NOMO-1 treated with dmso at 0.1 percent for 144 hours (cell line): ENCODE results near the gene IRF1.
A peak's percentile ranks its signal among the peaks of the same experiment; 100 is the strongest.

Source experiments
- DNase-seq: peaks from one replicate; lab custom pipeline; 2025; ENCODE audit not compliant: unreplicated experiment; lab: John Stamatoyannopoulos, UW

Gene IRF1

DNA sequence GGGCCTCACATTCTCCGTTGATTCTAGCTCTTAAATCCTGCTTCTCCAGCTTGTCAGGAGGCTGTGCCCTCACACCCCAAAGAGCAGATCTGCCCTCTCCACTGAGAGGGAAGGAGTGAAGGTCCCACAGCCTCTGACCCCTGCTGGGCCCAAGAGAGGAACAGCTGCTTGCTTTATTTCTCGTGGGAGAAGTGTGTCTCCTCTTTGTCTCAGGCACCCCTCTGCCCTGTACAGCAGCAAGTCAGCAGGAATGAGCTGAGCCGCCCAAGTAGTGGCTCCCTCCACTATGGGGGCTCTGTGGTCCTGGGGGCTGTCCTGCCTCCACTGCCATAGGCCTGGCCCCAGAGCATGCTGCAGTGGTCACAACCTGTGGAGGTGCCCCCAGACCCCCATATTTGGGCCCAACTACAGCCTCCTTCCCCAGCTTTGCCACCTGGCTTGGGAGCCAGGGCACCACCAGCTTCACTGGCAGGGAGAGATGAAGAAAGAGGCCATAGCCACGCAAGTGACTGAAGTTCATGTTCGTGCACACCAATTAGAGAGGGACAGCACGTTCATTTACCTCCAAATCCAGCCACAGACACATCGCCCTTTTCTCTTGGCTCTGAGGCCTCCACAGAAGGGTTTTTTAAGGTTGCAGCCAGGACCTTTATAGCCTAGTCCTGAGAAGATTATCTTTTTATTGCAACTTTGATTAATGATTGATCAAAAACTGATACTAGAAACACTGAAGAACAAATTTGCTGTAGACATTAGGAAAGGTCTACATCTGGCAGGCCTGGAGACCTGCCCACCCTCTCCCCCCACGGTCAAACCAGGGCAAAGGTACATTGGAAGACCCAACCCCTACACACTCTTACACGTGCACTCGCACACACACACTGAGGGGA lies 27.5 kb downstream of the IRF1 start:
- DNase-seq, result no peak

DNA sequence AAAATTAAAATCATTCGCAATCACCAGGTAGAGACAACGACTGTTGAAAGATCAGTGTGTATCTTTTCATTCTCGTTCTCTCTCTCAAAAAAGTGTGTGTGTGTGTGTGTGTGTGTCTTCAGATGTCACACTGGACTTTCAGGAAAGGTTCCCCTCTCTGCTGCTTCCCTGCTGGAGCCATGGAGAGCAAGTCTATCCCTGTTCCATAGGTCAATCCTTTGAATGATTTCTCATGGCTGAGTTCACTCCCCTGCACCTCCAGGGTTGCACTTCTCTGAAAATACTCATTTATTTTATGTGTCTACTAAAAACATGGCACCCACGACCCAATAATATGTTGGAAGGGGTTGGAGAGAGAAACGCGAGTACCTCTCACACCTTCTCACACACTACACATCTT lies 28.2 kb downstream of the IRF1 start:
- no peak for DNase-seq

DNA sequence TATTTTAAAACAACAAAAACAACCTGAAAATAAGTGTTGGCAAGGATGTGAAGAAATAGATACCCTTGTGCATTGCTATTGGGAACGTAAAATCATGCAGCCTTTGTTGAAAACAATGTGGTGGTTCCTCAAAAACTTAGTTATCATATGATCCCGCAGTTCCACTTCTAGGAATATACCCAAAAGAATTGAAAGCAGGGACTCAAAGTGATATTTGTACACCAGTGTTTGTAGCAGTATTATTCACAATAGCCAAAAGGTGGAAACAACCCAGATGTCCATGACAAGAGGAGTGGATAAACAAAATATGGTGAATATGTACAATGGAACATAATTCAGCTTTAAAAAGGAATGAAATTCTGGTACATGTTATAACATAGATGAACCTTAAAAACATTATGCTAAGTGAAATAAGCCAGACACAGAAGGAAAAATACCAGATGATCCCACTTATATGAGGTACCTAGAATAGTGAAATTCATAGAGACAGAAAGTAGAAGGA lies 29.0 kb downstream of the IRF1 start:
- DNase-seq, result no peak

DNA sequence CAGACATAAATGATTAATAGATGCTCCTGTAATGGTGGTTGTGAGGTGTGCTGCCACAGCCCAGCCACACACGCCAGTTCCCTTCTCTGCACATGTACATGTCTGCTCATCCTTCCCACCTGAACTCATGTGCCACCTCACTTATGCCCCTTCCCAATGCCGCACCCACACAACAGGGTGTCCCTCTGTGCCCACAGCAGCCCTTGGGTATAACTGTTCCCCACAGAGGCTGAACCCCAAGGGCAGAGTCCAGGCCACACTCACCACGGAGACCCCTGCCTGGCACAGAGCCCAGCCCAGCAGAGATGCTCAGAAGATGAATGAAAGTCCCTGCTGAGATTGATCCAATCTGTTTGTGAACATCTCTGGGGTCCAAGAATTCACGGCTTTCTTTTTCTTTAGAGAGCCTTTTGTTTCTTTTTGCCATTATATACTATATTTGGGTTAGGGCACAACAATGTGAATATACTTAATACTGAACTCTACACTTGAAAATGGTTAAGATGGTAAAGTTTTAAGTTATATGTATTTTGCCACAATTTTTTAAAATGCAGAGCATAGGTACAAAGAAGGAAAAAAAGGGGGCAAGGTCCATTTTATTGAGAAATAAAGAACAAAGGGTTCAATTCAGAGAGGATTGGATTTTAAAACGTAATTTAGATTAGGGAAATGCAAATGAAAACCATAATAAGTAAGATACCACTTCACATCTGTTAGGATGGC lies 29.6 kb downstream of the IRF1 start:
- DNase-seq, result no peak

DNA sequence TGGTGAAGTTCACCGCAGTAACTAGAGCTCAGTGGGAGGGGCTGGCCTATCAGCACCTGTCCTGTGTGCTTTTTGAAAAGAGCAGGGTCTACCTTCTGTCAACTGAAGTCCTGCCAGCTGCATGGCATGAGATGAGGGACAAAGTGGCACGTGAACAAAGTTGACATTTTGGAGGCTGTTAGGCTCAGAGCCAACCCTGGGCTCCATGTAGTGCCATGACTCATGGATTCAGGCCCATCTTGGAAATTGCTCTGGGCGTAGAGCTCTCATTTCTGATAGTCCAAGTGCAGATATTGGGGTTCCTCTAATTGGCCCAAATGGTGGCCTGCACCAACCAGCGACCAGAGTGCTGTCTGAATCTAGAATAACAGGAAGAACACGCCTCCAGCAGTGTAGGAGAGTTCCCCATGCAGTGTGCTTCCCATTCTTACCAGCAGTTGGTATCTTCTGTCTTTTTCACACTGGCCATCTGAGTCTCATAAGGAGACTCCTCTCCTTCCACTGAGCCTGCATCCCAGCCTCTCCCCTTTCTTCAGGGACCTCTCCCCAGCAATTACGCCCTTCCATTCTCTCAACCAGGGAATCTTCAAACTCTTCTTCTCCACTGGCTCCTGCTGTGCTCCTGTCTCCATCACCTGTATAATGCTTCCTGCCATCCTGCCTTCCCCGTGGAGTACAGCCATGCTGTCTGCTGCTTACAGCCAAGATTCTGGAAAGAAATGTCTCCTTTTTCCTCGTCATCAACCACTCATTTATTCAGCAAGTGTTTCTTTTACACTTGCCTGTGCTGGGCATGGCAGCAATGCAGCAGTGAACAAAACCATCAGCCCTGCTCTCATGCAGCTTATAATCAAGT lies 30.4 kb downstream of the IRF1 start:
- DNase-seq, result peak; percentile 36

DNA sequence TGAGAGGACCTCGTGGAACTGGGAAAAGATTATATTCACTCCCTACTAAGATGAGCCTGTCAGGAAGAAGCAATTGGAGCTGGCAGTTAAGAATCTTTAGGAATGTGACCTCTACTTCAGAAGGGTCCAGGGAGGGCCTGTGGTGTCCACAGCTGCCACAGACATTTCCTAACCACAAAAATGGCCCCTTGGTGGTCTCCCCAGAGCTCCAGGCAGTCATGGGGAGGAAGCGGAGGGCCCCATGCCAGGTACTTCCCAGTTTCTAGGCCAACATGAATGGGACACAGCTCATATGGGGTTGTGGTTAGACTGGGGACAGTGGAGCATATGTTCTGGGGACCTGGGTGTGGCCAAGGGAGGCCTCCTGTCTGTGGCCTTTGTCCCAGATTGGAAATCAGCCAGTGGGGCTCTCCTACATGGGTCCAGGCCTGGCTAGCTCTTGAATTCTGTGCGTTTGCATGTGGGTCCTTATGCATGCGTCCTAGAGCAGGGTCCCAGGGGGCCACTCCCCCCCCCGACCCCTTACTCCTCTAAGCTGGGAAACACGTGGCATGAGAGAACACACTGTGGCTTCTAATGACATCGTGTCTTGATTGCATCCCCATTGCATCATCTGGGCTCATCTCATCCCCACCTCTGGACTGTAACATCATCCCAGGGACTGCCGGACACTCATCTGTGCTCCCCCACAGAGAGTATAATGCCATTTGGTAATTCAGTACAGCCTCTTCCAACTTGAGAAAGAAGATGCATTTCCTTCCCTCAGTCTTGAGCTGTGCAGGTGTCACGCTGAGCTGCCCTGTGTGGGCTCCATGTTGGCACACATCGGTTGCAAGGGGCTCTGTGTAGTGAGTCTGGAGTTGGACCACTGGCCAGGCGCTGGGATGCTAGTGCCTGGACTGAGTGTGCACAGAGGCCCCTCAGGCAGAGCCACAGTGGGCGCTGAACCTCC lies 31.3 kb downstream of the IRF1 start:
- DNase-seq, result peak; percentile 49

DNA sequence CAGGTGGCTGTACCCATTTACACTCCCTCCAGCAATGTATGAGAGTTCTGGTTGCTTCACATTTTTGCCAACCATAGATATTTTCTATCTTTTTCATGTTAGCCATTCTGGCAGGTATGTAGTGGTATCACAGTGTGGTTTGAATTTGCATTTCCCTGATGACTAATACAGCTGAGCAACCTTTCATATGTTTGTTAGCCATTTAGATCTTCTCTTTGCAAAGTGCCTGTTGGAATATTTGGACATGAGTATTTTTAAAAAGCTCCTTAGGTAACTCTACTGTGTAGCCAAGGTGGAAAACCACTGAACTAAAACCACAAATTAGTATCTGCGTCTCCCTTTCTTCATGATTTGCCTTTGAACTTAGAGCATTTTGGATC lies 31.9 kb downstream of the IRF1 start:
- no peak for DNase-seq

DNA sequence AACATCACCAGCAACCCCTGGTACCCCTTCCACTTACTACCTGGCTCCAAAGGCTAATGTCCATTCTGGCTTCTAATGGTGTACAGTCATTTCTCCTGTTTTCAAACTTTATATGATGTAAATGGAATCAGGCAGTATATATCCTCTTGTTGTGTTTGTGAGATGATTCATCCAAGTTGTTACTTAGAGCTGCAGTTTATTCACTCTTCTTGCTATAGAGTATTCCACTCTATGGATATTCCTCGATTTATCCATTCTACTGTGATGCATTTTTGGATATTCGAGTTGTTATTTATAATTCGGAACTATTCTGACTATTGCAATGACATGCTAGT lies 32.4 kb downstream of the IRF1 start:
- no peak for DNase-seq

DNA sequence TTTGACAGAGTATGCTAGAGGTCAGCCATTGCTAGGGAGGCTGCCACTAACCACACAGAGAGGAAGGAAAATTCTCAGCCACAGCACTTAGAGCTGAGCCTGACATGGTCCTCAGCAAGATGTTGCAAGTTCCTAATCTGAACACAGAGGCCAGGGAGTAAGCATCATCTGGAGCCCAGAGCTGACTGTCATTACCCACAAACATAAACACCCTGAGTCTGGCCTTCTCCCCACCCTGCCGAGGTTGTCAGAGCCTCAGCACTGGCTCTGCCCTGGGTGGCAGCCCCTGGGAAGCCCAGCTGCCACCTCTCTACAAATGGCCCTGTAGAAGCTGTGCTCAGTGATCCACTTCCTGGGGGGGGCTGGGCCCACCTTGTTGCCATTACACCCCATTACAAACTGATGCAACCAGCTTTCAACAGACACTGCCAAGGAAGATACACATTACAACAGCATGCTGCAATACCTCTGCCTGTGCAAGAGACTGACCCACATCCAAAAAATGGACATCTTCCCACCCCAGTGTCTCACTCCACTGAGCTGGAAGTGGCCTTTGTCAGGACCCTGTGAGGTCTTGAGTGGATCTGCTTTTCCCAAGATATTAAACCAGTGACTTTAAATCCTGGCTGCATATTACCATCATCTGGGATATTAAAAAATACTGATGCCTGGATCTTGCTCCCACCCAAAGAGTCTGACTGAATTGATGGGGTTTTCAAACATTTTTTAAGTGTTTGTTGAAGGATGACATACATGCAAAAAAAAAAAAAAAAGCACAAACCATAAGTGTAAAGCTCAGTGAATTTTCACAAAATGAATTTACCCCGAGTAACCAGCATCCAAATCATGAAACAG lies 33.0 kb downstream of the IRF1 start:
- peak; percentile 73 for DNase-seq

DNA sequence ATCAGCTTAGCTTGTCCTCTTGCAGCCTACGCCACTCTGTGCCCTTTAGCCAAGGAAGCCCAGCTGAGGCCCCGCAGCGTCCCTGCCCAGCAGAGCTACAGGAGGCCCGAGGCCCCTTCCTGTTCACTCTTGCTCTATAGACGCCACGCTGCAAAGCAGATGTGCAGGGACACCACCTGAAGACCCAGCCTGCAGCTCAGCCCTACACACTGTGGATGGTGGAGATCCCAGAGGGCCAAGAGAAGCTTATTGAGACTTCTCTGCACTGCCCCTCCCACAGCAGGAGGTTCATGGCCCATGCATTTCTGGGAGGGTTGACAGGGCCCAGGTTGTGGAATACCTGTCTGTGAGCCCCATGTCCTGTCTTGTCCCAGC lies 33.6 kb downstream of the IRF1 start:
- DNase-seq, result no peak

DNA sequence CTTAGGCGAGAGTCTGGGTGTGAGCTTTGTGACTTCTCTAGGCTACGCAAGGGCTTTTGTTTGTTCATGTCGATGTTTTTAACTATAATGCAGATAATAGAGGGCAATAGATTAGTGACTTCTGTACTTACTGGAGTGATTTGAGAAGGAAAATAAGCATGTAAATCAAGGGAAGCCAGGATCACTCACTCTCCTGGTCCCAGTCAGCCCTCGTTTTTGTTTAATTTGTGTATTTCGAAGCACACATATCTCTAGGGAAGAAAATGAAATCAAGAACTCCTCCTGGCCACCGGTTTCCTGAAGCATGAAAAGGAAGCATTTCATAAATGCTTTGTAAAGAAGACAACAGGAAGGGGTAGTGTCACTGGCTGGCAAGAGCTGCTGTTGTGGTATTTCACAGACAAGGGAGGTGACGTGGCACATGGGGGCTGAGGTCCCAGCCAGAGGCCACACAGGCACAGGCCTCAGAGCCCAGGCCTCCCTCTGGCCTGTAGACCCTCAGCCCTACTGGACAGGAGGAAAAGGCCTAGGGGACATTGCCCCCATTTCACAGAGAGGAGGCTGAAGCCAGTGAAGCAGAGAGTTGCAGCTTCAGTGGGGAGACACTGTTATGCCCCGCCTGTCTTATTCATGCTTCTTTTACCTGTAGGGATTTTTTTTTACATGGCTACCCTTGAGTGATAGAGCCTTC lies 34.1 kb downstream of the IRF1 start:
- DNase-seq, result peak; percentile 53

DNA sequence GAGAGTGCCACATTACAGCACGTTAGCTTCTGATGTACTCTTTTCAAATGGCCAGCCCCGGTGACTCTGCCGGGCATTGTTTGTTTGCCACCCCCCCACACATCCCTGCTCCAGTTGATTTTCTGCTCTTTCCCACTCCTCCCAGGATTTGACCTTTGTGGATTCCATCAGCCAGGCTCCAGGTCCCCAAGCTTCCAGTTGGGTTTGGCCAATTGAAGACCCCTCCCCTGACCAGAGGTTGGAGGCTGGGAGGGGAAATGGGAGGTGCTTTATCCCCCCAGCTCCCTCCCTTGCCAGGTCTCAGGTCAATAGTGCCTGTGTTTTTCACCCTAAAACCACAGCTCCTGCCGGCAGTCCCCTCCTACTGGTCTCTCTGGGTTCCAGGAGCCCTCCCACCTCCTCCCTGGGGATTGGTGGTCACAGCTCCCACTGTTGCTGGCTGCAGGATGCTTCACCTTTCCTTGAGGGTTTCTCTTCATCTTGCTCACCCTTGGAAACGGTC lies 34.9 kb downstream of the IRF1 start:
- DNase-seq, result no peak

DNA sequence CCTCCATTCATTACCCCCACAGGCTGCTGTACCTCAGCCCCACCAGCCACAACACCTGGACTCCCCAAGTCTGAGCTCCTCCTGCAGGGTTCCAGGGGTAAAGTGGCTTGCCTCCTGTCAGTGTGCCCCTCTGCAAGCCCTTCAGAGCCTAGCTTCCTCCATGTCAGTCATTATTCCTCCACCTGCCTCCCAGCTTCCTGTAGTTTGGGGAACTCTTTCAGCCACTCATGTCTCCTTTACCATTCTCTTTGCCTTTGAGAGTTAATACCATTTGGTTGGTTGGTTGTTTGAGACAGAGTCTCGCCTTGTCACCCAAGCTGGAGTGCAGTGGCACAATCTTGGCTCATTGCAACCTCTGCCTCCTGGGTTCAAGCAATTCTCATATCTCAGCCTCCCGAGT lies 36.2 kb downstream of the IRF1 start:
- DNase-seq, result no peak

DNA sequence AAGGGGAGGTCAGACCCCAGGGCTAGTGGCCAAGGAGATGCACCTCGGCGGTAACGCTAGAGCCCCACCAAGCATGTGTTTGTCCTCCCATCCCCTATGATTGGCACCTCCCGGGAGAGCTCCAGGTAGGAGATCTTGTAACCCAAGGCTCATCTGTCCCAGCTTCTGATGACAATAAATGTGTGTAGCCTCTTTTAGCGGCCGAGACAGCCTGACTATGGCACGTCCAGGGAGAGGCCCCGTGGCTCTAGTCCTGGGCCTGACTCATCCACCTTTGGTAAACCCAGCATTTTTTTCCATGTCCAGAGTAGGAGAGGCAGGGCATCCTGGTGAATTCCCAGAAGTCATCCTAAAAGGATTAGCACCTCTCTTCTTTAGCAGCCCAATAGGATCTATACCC lies 39.2 kb downstream of the IRF1 start:
- DNase-seq, result no peak

DNA sequence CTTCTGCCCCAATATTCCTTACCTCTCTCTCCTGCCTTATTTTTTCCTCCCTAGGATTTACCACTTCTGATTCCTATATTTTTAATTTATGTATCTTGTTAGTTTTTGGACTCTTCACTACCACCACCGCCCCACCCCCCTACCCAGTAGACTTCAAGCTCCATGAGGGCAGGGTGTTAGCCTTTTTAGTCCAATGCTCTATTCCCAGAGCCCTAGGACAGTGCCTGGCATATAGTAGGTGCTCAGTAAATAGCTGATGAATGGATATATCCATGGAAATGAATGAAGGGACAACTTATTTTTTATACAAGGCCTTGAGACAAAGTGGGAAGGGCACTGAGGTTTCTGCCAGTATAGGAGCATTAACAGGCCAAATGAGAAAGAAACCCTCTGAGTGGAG lies 41.5 kb downstream of the IRF1 start:
- no peak for DNase-seq

DNA sequence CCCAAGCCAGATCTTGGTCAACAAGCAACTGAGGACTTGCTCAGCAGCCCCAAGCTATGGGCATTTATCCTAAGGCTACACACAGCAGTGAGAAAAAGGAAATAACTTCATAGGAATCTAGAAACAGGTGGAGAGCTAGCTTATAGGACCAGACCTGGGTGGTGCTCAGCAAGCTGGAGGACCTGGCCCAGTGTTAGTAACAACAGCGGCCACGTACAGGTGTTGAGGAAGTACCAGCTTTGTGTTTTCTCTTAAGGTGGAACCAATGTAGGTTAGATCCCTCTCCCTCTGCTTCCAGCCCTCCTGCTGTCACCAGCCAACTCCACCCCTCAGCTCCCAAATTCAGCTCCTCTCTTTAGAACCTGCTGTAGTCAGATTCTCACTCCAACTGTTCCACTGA lies 43.4 kb downstream of the IRF1 start:
- DNase-seq, result no peak

DNA sequence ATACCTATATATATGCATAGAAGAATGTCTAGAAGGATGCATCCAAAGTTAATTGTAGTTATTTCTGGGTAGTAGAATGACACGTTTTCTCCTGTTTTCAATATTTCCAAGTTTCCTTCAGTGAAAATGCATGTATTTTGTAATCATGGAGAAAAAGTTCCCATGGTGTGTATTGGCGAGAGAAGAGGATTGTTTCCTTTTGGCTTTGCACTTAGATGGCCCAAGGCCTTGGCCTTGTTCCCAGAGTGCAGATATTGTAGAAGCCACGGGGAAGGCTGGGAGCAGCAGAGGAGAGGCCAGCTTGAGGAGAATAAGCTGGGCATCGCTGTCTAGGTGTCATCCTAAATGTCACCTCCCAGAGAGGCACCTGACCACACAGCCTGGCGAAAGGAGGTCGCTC lies 44.0 kb downstream of the IRF1 start:
- DNase-seq, result no peak

DNA sequence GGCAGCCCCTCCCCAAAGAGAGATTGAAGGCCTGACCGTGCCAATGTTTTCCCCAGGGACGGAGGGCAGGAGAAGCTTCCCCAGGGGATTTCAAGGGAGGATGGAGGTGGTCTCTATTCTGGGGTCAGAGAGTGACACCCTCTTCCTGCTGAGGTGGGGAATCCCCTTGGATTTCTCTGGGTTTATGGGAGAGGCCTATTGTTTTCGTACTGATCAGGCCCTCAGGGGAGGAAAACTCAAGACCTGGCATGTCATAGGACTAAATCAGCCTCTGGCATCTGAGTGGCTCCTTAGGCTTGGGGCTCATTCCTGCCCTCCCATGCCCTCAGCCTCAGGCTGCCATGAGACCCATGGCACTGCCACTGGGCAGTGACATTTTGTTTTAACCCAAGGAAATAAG lies 44.6 kb downstream of the IRF1 start:
- no peak for DNase-seq

DNA sequence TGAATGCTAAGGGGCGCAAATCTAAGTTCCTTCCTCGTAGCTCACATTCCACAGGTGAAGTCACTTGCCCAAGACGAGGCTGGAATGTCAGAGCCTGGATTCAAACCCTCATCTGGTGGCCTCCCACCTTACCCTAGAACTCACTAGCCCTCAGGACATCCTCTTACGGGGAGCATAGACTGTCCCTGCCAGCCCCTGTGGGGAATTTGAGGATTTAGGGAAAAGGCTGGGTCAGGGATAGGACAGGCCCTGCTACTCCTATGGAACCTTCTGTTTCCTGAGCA lies 45.0 kb downstream of the IRF1 start:
- no peak for DNase-seq
